Gastroesophageal sphincter (tissue), 3 donors: Measurements from ENCODE around the gene UNK.

Source experiments
- EP300 ChIP-seq: sonication (generic); formaldehyde crosslinking; IDR thresholded peaks from one replicate; pipeline ENCODE4 v1.6.1; 2017; ENCODE audit warnings: antibody characterized with exemption, mild to moderate bottlenecking
- POLR2A ChIP-seq, 2 donors: fragments of 450-650 bp; IDR thresholded peaks; one replicate each; pipeline ENCODE4 v1.6.1; 2017; ENCODE audit warnings: antibody characterized with exemption in 2 of 2, mild to moderate bottlenecking in 2 of 2, moderate library complexity in 1 of 2
- TF ChIP-seq, protein P1 (sequence below), 4 experiments: fragments of 200-600 bp in 2 of 4; fragments of 450-650 bp in 2 of 4; sonication (generic) in 1 of 4; IDR thresholded peaks; one replicate each; pipeline ENCODE4 v1.5.1; 2017 to 2019; ENCODE audit warnings: antibody characterized with exemption in 4 of 4, mild to moderate bottlenecking in 2 of 4, moderate library complexity in 2 of 4

DNA sequence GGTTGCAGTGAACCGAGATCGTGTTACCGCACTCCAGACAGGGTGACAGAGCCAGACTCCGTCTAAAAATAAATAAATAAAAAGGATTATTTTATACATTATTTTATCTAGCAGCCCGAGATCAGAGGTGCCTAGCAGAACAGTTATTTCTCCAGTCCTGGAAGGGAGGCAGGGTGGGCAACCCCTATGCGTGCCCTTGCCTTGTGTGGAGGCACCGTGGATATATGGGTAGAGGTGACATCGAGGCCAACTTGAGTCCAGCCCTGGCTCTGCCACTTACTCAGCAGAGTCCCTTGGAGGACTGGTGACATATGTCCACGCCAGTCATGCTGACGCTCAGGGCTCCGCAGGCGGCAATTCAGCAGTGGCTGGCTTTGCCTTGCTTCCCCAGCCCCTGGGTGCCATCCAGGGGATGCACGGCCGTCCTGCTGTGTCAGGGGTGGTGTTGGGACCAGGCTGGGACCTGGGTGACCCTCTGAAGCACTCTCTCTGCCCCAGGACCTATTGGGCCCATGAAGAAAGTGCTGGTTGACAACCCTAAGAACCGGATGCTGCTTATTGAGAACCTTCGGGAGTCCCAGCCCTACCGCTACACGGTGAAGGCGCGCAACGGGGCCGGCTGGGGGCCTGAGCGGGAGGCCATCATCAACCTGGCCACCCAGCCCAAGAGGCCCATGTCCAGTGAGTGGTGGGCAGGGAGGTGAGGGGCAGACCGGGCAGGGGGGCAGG is 32.8 kb upstream of the UNK start:
- TF ChIP-seq, protein P1, sequence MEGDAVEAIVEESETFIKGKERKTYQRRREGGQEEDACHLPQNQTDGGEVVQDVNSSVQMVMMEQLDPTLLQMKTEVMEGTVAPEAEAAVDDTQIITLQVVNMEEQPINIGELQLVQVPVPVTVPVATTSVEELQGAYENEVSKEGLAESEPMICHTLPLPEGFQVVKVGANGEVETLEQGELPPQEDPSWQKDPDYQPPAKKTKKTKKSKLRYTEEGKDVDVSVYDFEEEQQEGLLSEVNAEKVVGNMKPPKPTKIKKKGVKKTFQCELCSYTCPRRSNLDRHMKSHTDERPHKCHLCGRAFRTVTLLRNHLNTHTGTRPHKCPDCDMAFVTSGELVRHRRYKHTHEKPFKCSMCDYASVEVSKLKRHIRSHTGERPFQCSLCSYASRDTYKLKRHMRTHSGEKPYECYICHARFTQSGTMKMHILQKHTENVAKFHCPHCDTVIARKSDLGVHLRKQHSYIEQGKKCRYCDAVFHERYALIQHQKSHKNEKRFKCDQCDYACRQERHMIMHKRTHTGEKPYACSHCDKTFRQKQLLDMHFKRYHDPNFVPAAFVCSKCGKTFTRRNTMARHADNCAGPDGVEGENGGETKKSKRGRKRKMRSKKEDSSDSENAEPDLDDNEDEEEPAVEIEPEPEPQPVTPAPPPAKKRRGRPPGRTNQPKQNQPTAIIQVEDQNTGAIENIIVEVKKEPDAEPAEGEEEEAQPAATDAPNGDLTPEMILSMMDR (IDR thresholded peaks at IDR 0.05), result no peak
- TF ChIP-seq EP300, result no peak
- no peak for TF ChIP-seq POLR2A (IDR thresholded peaks at IDR 0.05)
